ENCODE data around the gene CLK4. TPM values are rescaled to one million over a fixed set of nuclear protein-coding genes. Genes with fewer than 3 reads are reported as not detected.
"Not testable (repeated sequence)": the region's sequence is repeated elsewhere in the genome, so short reads cannot be mapped to it uniquely, and the experiment has no call there.

Gene CLK4
- polyA plus RNA-seq, 3 donors from 2014 or later = 9.3 to 18.0 (median 16.9) TPM

DNA sequence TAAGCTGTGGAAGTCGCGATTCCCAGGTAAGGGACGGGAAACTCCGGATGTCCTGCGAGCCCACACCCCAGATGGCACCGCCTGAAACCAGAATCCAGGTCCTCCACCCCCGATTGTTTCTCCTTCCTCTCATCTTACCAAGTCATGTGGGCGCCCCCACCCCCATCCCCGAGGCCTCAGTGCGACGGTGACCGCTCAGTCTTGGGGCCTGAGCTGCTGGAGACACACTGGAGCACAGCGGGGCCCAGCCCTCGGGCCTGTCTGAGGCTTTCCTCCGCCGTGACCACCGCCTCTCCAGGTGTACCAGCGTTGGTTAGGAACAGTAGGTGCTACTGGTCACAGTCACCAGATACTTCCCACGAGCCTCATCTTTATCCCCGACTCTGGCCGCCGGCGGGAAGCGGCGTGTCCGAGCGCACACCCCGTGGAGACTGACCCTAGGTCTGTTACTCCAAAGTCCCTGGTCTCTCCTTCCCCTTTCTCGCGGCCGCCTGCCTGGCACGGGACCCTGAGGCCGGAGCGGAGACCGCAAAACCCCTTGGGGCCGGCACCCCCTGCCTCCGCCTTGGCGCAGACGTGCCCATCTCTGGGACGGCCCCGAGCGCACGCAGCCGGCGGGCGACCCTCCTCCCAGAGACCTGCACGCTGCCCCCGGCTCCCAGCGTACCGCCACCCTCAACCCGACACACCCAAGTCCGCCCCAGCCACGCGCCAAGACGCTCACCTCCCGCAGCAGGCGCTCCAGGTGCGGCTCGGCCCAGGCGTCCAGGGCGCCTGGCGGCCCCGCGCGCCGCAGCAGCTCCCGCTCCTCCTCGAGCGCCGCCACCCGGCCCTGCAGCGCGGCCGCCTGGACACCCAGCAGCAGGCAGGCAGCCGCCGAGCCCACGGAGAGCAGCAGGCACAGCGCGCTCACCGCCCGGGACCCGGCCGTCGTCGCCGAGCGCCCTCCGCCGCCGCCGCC, 37.4 kb downstream of the CLK4 start:
- peaks cover 1 to 8% (median 5%) of the 10 kb centered on the region in 6 donors for H3K9me3 Mint-ChIP-seq
- H3K27ac Mint-ChIP-seq = no peak overlapping the region
- DNase-seq = no peak
- peaks cover 3 to 7% (median 7%) of the 10 kb centered on the region in 3 donors for H3K36me3 Mint-ChIP-seq
- peaks cover 3 to 22% (median 4%) of the 10 kb centered on the region in 3 donors for H3K27me3 Mint-ChIP-seq (ENCODE audit: low read depth in 3 of 3)
- H3K4me1 Mint-ChIP-seq = peaks cover 6 to 7% of the 10 kb centered on the region in 2 donors
- peak overlapping the region; percentile 57 to 71 (median 65) for H3K4me3 Mint-ChIP-seq

DNA sequence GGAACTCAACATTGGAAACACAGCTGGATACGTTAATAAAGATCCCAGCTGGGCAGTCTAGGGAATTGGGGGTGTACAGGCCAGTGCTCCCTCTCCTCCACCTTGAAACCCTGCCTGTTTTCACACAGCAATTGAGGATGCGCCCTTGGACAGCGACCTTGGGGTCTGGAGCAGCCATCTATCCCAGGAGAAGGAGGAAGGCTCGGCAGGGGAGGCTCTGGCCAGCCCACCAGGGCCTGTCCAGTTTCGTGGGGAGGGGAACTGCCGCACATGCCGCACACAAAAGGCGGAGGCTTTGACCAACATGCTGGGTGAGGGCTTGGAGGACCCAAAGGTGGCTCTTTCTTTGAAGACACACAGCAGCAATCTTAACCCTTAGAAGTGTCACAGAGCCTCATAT, 38.1 kb downstream of the CLK4 start:
- peaks cover 0 to under 1% (median under 1%) of the 10 kb centered on the region in 6 donors for H3K9me3 Mint-ChIP-seq
- H3K27me3 Mint-ChIP-seq (ENCODE audit: low read depth in 3 of 3) = peaks cover 2 to 22% (median 4%) of the 10 kb centered on the region in 3 donors
- H3K36me3 Mint-ChIP-seq = no peaks in the 10 kb centered on the region

DNA sequence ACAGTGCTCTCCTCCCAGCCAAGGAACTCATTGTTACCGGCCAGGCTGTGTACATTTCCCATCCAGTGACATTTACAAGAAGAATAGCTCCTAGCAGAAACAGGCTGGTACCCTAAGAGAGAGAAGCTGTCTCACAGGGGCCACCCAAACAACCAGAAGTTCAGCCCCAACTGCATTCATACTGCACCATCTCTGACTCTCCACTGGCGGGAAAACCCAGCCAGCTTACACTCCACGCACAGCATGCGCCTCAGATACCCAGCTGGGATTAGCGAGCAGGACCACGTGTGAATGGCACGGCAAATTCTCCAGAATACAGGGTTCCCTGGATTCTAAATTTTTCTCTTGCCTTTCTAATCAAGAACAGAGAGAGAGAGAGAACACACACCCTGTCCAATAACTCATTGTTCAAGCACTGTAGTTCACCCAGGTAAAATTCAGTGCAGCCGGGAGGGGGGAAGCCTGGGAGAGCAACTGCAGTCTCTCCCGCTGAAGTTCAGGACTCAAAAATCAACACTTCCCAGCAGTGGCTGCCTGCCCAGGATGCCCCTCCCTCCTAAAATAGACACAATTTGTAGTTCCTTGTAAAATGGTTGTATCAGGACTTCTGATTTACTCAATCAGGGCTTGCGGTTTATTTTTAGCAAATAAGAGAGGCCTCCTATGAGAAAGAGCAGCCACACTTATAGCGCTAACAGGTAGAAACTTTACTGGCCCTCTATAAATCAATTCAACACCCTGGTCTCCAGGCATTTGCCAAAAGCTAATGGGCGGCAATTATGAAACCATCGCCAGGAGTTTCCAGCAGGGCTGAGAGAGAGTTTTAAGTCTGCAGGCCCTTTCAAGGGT, 38.9 kb downstream of the CLK4 start:
- no peak overlapping the region for H3K27ac Mint-ChIP-seq
- H3K27me3 Mint-ChIP-seq (ENCODE audit: low read depth in 3 of 3) = peaks cover 2 to 22% (median 7%) of the 10 kb centered on the region in 3 donors
- no peaks in the 10 kb centered on the region for H3K36me3 Mint-ChIP-seq
- DNase-seq = no peak
- no peaks in the 10 kb centered on the region for H3K9me3 Mint-ChIP-seq
- peaks cover 6 to 7% of the 10 kb centered on the region in 2 donors for H3K4me1 Mint-ChIP-seq
- H3K4me3 Mint-ChIP-seq = peak overlapping the region; percentile 29 to 65 (median 61)

More for the DNA sequence above, 38.1 kb downstream of the CLK4 start:
- no peak for DNase-seq
- Mint-ChIP-seq H3K27ac (no peak overlapping the region), H3K4me3 (peak overlapping the region; percentile 57 to 71 (median 65)), H3K4me1 (peaks cover 6 to 7% of the 10 kb centered on the region in 2 donors)

DNA sequence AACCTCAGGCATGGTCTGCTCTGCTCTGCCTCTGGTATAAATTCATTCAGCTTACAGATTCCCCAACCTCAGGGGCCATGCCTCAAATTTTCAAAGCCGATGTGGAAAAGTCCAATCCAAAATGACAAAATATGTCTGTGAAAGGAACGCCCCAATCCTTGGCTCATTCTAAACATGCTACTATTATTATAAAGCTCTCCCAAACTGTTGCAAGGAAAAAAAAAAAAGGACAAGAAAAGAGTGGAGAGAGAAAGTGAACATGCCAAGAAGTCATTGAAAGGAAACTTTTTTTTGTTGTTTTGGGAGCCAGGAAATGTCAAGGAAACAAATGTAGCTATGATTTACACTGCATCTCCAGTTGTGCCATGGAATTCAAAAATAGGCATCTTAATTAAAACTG, 40.5 kb downstream of the CLK4 start:
- Mint-ChIP-seq H3K27me3 (ENCODE audit: low read depth in 3 of 3) (peaks cover 6 to 17% (median 7%) of the 10 kb centered on the region in 3 donors), H3K4me1 (peaks cover 6 to 7% of the 10 kb centered on the region in 2 donors)

DNA sequence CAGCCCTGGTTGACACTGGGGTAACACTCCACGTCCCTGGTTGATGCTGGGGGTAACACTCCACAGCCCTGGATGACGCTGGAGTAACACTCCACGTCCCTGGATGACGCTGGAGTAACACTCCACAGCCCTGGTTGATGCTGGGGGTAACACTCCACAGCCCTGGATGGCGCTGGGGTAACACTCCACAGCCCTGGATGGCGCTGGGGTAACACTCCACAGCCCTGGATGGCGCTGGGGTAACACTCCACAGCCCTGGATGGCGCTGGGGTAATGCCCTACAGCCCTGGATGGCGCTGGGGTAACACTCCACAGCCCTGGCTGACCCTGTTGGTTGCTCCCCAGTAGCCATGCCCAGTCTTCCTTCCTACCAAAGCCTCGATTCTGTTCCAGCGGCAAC, 41.4 kb downstream of the CLK4 start:
- H3K27me3 Mint-ChIP-seq (ENCODE audit: low read depth in 3 of 3); H3K36me3 Mint-ChIP-seq; H3K9me3 Mint-ChIP-seq; H3K4me1 Mint-ChIP-seq; H3K27ac Mint-ChIP-seq; H3K4me3 Mint-ChIP-seq: not testable (repeated sequence)
- peak in 1 of 3 donors; percentile 7 for DNase-seq

More for the DNA sequence above, 40.5 kb downstream of the CLK4 start:
- Mint-ChIP-seq H3K27ac (no peak overlapping the region), H3K9me3 (no peaks in the 10 kb centered on the region), H3K4me3 (no peak overlapping the region), H3K36me3 (no peaks in the 10 kb centered on the region)
- DNase-seq = no peak

DNA sequence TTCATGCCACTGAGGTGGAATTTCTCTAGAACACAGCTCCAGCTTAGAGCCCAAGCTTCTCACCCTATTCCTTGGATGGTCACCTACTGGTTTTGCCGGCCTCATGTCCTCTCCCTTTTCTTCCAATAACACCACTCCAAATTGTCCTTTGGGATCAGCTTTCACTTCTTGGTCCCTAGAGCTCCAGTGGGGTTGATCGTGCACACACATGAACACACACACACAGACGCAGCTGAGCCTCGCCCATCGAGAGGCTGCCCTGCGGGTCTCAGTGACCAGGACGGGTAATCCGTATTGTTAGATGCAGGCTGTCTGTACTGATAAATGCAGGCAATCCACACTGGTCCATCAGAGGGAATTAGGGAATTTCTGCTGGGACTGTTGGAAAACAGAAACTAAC, 43.6 kb downstream of the CLK4 start:
- H3K9me3 Mint-ChIP-seq = no peaks in the 10 kb centered on the region
- H3K36me3 Mint-ChIP-seq = no peaks in the 10 kb centered on the region
- DNase-seq = no peak
- no peak overlapping the region for H3K4me3 Mint-ChIP-seq
- no peaks in the 10 kb centered on the region for H3K4me1 Mint-ChIP-seq
- peaks cover 4 to 9% (median 6%) of the 10 kb centered on the region in 3 donors for H3K27me3 Mint-ChIP-seq (ENCODE audit: low read depth in 3 of 3)
- no peak overlapping the region for H3K27ac Mint-ChIP-seq

DNA sequence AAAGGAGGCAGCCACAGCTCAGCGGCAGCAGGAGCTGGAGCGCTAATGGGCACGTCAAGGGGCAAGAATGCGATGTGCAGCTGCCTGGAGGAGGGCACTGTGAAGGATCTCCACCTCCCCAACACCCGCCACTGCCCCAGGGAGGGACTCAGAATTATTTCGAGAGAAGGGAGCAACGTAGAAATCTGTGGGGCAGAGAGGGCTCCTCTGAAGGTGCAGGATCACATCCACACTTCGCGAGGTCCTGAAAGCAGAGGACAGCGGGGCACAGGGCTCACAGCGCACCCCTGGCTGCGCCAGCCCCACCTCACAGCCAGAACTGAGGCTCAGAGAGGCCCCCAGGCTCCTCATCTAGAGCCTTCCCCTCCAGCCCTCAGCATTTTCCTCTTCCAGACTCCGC, 44.6 kb downstream of the CLK4 start:
- DNase-seq = no peak
- H3K4me3 Mint-ChIP-seq = no peak overlapping the region
- H3K4me1 Mint-ChIP-seq = no peaks in the 10 kb centered on the region
- no peak overlapping the region for H3K27ac Mint-ChIP-seq
- H3K27me3 Mint-ChIP-seq (ENCODE audit: low read depth in 3 of 3) = peaks cover 3 to 6% (median 5%) of the 10 kb centered on the region in 3 donors
- no peaks in the 10 kb centered on the region for H3K9me3 Mint-ChIP-seq
- no peaks in the 10 kb centered on the region for H3K36me3 Mint-ChIP-seq

DNA sequence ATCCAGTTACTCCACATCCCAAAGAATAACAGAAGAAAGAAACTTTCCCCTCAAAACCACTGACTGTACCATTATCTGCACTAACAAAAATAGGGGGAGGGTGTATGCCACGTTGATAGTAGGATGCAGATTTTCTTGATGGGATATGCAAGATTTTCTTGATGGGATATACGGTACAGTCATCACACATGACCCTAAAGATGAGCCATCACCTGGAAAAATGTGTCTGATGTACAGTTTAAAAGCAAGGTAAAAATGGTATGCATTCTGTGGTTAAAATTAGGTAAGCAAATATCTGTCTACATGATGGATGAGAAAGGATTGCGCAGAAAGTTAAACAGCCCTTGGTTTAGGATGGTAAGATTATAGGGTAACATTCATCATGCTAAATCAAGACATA, 45.2 kb downstream of the CLK4 start:
- Mint-ChIP-seq H3K36me3 (no peaks in the 10 kb centered on the region), H3K4me3 (no peak overlapping the region)

DNA sequence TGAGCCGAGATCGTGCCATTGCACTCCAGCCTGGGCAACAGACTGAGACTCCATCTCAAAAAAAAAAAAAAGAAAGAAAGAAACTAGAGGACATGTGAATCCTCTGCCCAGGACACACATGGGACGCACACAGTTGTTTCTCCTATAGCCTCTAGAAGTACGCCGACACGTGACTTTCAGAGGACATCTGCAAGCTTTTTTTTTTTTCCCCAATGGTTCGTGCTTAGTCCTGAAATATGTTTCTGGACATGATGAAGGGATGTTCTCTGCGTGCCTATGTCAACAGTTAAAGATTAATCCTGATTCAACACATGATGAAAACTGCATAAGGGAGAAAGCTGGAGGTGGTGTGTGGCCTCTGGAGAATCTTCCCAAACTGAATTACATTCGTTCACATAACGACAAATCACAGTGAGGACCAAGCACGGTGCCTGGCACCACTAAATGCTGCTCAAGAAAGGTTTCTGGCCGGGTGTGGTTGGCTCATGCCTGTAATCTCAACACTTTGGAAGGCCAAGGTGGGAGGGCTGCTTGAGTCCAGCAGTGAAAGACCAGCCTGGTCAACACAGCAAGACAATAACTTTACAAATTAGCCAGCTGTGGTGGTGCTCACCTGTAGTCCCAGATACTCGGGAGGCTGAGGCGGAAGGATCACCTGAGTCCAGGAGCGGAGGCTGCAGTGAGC, 46.4 kb downstream of the CLK4 start:
- Mint-ChIP-seq H3K36me3 (no peaks in the 10 kb centered on the region), H3K27ac (no peak overlapping the region), H3K4me3 (no peak overlapping the region), H3K27me3 (ENCODE audit: low read depth in 3 of 3) (peaks cover 2 to 7% (median 5%) of the 10 kb centered on the region in 3 donors), H3K4me1 (no peaks in the 10 kb centered on the region), H3K9me3 (no peaks in the 10 kb centered on the region)
- no peak for DNase-seq

More for the DNA sequence above, 45.2 kb downstream of the CLK4 start:
- Mint-ChIP-seq H3K27ac (no peak overlapping the region), H3K4me1 (no peaks in the 10 kb centered on the region), H3K27me3 (ENCODE audit: low read depth in 3 of 3) (peaks cover 3 to 6% (median 5%) of the 10 kb centered on the region in 3 donors), H3K9me3 (no peaks in the 10 kb centered on the region)
- DNase-seq = no peak

DNA sequence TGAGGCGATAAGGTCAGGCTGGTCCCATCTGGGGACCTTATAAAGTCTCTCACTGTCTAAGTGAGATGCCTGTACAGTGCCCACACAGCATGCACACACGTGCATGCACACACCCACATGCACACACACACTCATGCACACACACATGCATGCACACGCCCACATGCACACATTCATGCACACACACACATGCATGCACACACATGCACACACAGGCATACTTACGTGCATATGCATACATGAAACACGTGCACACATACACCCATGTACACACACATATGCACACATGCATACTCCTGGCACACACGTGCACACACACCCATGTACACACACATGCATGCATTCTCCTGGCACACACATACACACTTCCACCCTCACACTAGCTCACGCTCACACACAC, 48.9 kb downstream of the CLK4 start:
- H3K27me3 Mint-ChIP-seq (ENCODE audit: low read depth in 3 of 3) = peaks cover 2 to 7% (median 5%) of the 10 kb centered on the region in 3 donors
- no peak overlapping the region for H3K27ac Mint-ChIP-seq
- H3K36me3 Mint-ChIP-seq = no peaks in the 10 kb centered on the region
- no peaks in the 10 kb centered on the region for H3K9me3 Mint-ChIP-seq
- no peak overlapping the region for H3K4me3 Mint-ChIP-seq
- DNase-seq = no peak
- H3K4me1 Mint-ChIP-seq = no peaks in the 10 kb centered on the region

DNA sequence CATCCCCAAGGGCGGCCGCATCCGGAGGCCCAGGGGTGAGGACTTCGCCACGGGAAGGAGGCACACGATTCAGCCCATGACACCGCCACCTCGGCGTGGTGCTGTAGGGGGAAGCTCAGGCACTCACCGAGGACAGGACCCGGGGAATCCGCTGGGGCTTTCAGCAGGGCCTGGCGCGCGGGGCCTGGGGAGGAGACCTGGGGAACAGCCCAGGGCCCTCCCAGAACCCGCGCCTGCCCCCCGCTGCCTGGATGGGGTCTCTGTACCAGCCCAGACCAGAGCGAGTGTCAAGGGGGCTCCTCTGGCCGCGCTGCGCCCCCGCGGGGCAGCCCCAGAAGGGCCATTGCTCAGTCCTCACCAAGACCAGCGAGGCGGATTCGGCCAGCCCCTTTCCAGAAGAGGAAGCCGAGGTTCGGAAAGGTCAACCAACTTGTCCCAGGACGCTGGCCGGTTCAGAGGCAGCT, 49.4 kb downstream of the CLK4 start:
- Mint-ChIP-seq H3K36me3 (no peaks in the 10 kb centered on the region), H3K27me3 (ENCODE audit: low read depth in 3 of 3) (peaks cover 2 to 5% (median 5%) of the 10 kb centered on the region in 3 donors), H3K9me3 (no peaks in the 10 kb centered on the region), H3K27ac (no peak overlapping the region), H3K4me3 (no peak overlapping the region), H3K4me1 (no peaks in the 10 kb centered on the region)
- no peak for DNase-seq

DNA sequence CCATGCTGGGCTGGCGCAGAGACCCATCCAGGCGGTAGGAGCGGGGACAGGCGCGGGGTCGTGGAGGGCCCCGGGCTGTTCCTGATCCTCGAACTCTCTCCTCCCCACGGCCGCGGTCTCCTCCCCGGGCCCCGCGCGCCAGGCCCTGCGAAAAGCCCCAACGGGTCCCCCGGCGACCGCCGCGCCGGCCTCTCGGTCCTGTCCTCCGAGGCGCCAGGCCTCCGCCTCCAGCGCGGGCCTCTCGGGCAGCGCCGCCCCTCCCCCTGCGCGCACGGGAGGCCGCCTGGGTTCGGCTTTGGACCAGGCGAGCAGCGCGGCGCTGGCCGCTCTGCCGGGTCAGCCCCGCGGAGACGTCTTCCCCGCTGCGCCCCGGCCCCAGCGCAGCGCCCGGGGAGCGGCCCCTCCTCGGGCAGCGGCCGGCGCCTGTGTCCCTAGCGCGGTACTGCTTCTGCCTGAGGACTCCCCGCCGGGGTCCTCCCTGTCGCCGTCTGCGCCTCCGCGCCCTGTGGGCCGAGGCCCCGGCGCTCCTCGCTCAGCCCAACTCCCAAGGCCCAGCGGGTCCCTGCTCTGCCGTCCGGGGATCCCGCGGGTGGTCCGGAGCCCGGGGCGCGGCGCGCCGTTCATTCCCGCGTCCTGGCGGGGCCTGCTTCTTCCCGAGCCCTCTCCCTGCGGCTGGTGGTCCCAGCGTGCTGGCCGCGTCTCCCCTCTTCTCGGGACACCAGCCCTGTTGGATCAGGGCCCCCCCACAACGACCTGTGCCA, 50.1 kb downstream of the CLK4 start:
- no peak for DNase-seq
- H3K4me1 Mint-ChIP-seq = no peaks in the 10 kb centered on the region
- no peak overlapping the region for H3K27ac Mint-ChIP-seq
- peaks cover 2 to 5% (median 3%) of the 10 kb centered on the region in 3 donors for H3K27me3 Mint-ChIP-seq (ENCODE audit: low read depth in 3 of 3)
- H3K36me3 Mint-ChIP-seq = no peaks in the 10 kb centered on the region
- H3K4me3 Mint-ChIP-seq = no peak overlapping the region
- no peaks in the 10 kb centered on the region for H3K9me3 Mint-ChIP-seq

DNA sequence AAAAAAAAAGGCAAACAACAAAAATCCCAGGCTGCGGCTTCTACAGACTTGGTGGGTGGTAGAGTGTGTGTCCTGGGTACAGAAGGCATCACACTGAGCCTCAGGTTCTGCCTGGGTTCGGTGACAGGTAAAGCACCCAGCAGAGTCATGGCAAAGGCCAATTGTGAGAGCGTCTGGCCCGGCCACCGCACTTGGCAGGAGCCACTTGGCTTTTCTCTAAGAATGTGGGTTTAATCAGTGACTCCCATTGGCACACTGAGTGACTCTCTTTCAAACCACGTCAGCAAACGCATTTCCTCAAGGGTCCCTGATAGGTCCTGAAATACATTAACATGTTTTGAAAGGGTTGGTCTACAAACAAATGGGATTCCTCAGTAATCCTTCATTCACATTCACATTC, 53.6 kb downstream of the CLK4 start:
- no peaks in the 10 kb centered on the region for H3K36me3 Mint-ChIP-seq
- no peak overlapping the region for H3K4me3 Mint-ChIP-seq
- no peak for DNase-seq
- no peaks in the 10 kb centered on the region for H3K4me1 Mint-ChIP-seq
- H3K27ac Mint-ChIP-seq = no peak overlapping the region
- no peaks in the 10 kb centered on the region for H3K9me3 Mint-ChIP-seq
- peaks cover 2 to 11% (median 5%) of the 10 kb centered on the region in 3 donors for H3K27me3 Mint-ChIP-seq (ENCODE audit: low read depth in 3 of 3)

Data from immature natural killer cell (primary cell).